ENCODE data around the gene PHOX2B.

DNA sequence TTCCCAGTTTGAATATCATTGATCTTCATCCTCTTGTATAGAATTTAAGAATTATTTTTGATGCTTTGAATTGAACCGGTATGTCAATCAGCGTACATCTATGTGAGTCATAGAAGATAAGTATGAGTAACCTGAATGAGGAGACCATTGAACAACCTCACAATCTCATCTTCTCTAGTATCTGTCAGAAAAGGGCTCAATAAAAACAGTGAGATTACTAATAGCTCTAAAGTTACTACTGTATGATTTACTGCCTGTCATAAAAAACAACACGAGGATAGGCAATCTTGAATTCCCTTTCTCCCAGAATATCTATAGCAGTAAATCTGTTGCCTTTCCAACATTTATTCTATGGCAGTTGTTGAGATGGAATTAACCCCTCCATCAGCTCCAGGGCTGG is 36.1 kb downstream of the PHOX2B start:
- TF ChIP-seq POLR2A (IDR thresholded peaks at IDR 0.05; ENCODE audit: low read depth, low read length) (no peak), PAX5 (IDR thresholded peaks at IDR 0.05; ENCODE audit: insufficient read depth, low read length, severe bottlenecking) (no peak), SPI1 (IDR thresholded peaks at IDR 0.05; ENCODE audit: low read depth, low read length) (no peak), TAF1 (IDR thresholded peaks at IDR 0.05; ENCODE audit: low read depth, low read length) (no peak), POLR2AphosphoS5 (IDR thresholded peaks at IDR 0.05; ENCODE audit: low read depth, low read length) (no peak)
